ENCODE results near the gene AGPAT4. TPM values are rescaled to one million over a fixed set of nuclear protein-coding genes. Genes with fewer than 3 reads are reported as not detected.

The AGPAT4 gene
- polyA plus RNA-seq, 1 donor, result 23.7 TPM

DNA sequence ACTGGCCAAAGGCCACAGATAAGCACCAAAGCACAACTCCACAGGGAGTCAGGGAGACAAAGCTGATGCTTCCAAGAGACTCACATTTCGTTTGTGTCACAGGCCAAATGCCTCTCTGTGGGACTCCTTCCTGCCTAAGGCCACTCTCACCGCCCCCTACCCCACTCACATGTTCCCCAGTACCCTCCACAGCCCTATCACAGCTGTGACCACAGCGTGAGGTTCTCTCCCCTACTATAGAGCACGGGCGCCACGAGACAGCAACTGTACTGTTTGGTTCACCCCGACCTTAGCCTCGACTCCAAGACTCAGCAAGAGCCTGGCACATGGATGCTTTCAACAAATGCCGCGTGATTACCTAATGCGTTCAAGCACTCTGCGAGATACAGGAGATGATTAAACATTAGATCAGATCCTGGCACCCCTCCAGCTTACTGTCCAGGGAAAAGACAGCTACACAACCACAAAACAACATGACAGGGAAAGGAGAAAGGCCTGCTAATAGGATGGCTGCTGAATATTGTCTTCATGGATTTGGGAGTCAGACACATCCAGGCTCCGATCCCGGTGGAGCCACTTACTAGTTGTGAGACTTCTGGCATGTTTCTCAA lies 105.5 kb downstream of the AGPAT4 start:
- DNase-seq, result no peak

DNA sequence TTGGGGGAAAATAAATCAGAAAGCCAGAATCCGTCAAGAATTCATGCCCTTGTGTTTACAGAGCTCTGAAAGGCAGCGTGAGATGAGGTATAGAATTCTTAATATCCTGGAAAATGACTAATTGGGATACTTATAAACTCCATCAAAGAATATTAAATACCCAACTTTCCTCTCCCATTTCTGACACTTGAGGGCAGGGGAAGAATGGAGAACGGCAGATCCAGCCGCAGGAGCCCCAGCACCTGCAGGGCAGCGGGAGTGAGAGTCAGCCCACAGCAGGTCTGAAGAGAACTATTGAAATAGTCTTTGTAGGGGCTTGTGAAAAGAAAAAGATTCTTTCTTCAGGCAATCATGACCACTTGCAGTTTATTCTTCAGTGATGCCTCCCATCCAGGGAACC lies 107.2 kb downstream of the AGPAT4 start:
- no peak for DNase-seq

GRCh38 chr6:161166176-161166575 lies 107.7 kb downstream of the AGPAT4 start:
- no peak for DNase-seq

- no peak for DNase-seq
Measured at GRCh38 chr6:161164182-161164625, 109.7 kb downstream of the AGPAT4 start.

- DNase-seq, result no peak
Measured at GRCh38 chr6:161163466-161164181, 110.2 kb downstream of the AGPAT4 start.

GRCh38 chr6:161162722-161163121 lies 111.1 kb downstream of the AGPAT4 start:
- no peak for DNase-seq

DNA sequence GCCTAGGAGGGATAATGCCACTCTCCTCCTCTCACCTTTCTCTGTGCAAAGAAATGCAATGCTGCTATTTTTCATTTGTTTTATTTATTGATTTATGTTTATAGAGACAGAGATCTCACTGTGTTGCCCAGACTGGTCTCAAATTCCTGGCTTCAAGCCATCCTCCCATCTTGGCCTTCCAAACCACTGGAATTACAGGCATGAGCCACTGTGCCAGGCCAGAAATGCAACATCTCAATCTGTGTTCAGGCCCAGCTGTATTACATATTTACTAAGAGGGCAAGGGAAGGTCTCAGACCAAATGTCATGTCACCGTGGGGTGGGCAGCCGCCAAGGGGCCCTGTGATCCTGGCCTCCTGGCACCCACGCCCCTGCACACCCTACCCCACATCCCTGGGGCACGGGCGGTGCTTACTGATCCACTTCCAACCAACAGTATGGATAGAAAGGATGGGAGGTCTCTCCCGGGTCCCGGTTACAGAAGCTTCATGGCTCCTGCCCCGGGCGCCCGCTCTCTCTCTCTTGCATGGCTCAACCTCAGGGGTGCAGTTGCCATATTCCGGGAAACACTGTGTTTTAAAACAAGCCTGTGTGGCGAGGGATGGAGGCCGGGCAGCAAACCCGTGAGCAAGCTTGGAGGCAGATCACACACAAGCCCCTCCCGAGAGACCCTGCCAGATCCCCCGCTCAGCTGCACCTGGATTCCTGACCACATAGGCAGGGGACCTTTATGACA lies 111.8 kb downstream of the AGPAT4 start:
- no peak for DNase-seq

- DNase-seq, result no peak
Measured at GRCh38 chr6:161161121-161161520, 112.7 kb downstream of the AGPAT4 start.

DNA sequence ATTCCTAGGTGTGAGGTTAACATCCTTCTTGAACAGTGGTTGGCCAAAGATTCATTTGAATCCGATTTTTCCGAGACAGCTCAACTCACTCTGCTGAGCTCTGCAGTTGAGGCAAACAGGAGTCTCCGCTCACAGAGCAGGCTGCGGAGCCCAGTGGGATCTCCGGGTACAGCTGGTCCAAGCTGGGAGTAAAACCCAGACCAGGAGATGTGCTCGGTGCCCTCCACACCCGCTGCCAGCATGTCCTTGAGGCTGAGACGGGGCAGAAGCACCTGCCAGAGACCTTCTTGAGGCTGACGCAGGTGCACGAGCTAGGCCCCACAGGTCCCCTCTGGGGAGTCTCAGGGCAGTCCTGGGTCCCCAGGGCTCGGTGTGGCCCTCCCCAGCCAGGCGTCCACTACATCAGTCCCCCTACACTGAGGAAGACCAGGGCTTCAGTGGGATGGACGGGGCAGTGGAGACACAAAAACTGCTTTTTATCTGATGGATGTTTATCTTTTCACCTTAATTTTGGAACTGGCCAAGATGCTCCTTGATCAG lies 119.0 kb downstream of the AGPAT4 start:
- DNase-seq, result no peak

DNA sequence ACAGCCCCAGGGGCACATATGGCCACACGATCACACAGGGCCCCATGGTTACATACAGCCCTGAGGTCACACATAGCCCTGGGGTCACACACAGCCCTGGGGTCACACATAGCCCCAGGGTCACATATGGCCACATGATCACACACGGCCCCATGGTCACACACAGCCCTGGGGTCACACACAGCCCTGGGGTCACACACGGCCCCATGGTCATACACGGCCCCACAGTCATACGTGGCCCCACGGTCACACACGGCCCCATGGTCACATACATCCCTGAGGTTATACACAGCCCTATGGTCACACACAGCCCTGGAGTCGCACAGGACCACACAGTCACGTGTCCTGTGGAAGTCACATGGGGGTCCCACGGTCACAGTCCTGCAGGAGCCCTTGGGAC lies 120.1 kb downstream of the AGPAT4 start:
- DNase-seq, result no peak

- DNase-seq, result no peak
Measured at GRCh38 chr6:161152907-161153662, 120.8 kb downstream of the AGPAT4 start.

DNA sequence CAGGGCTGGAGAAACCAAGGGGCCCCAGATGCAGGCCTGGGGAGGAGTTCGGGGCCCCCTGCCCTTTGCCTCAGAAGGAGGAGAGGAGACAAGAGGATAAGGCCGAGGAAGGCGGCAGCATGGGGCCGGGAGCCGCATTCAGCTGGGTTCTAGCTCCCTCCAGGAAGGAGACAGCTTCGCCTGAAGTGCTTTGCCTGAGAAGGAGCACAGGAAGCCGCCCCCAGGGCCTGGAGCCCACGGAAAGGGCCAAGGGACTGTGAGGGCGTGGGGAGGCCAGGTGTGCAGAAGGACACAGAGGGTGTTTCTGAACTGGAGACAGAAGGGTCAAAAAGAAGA lies 121.4 kb downstream of the AGPAT4 start:
- no peak for DNase-seq

GRCh38 chr6:161151660-161152526 lies 122.0 kb downstream of the AGPAT4 start:
- DNase-seq, result no peak

- no peak for DNase-seq
Measured at GRCh38 chr6:161151059-161151645, 122.7 kb downstream of the AGPAT4 start.

DNA sequence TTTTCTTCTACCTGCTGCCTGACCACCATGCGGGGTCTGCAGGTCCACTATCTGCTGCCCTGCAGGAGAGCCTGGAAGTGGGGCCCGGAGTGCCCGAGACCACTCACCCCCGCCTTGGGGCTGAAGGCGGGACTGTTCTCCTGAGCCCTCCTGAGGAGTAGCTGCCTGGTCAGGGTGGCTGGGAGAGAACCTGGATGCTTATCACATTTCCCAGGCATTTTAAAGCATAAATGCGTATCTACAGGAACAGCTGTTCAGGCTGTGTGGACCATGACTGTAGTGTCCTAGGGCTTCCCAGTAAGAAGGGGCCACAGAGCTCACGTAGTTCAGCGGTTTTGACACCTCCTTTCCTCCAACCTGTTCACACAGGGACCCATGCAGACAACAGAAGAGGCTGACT lies 123.3 kb downstream of the AGPAT4 start:
- no peak for DNase-seq

GRCh38 chr6:161150136-161150535 lies 123.7 kb downstream of the AGPAT4 start:
- no peak for DNase-seq

DNA sequence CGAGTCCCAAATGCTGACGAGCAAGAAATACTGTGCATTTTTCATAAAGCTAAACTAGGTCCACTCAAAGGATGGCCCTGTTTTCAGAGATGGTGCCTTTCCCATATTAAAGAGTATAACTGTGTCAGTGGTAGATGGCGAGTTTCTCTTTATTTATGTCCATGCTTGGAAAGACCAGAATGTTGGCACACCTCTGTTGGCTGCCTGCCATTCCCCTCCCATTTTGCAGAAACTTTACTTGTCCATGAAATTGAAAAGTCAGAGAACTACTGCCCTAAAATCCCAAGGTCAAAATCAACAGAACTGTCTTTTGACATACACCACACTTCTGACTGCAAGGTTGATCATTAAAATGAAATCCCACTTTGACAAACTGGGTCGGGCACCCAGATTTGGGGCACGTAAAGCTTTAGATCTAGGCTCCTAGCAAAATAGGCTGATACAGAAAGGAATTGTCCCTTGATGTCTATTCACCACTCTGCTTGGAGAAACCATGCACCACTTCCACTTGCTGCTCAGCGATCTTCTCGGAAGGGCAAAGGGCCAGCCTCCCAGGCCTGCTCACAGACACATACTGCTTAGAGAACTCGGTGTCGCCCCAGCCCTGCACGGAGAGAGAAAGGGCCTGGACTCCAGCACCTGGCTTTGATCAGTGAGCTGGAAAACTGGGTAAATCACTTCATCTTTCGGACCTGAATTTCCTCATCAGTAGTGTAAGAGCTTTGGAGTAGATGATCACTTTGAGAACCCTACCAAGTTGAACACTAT lies 130.0 kb downstream of the AGPAT4 start:
- DNase-seq, result no peak

GRCh38 chr6:161142957-161143296 lies 130.9 kb downstream of the AGPAT4 start:
- DNase-seq, result no peak

DNA sequence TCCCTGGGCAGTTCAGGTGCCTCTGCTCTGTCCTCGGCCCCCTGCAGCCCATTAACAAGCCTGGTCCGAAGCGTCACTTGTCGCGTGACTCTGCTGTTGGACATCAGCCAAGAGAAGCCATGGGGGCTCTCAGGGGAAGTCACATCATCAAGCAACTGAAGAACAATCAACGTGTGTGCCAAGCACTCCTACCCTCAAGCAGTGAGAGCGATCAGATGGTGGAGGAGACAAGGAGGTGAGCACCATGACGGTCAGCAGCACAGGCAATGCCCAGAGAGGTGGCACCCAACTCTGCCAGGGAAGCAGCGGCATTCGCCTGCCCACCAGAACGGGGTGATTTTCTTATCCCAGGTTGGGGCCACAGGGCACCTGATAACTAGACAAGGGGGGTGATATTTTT lies 132.7 kb downstream of the AGPAT4 start:
- DNase-seq, result no peak

- DNase-seq, result no peak
Measured at GRCh38 chr6:161140554-161140875, 133.3 kb downstream of the AGPAT4 start.
